GM23338 (cell line): ENCODE data around the gene DAGLA. TPM values are rescaled to one million over a fixed set of nuclear protein-coding genes. Genes with fewer than 3 reads are reported as not detected.

ENCODE experiments used
- ATAC-seq: fragments of 200-7000 bp; cut with Tn5 transposase; 3 replicates; pipeline ENCODE4 v1.9.1; 2020
- DNase-seq: peaks from one replicate; pipeline ENCODE4 v3.0.0-alpha.2; 2015; ENCODE audit warnings: low spot score
- H2AFZ ChIP-seq: fragments of 200-600 bp; sonication (generic); 2 replicates; pipeline ENCODE4 v1.8.0; 2016; ENCODE audit warnings: antibody characterized with exemption, mild to moderate bottlenecking, moderate library complexity
- H3F3A ChIP-seq: fragments of 200-600 bp; sonication (generic); replicated peaks from 2 replicates; pipeline ENCODE4 v1.8.0; 2017; ENCODE audit warnings: antibody characterized with exemption, mixed run types, low read depth
- H3K27ac ChIP-seq: fragments of 200-600 bp; sonication (generic); 2 replicates; pipeline ENCODE4 v1.6.1; 2016; ENCODE audit warnings: low read depth
- H3K27me3 ChIP-seq: fragments of 200-600 bp; sonication (generic); 2 replicates; pipeline ENCODE4 v1.8.0; 2016; ENCODE audit warnings: mild to moderate bottlenecking, mixed run types, moderate library complexity; ENCODE audit not compliant: insufficient read depth
- H3K36me3 ChIP-seq: fragments of 200-600 bp; sonication (generic); 2 replicates; pipeline ENCODE4 v1.8.0; 2016; ENCODE audit warnings: mild to moderate bottlenecking; ENCODE audit not compliant: insufficient read depth
- H3K4me1 ChIP-seq: fragments of 200-600 bp; sonication (generic); 2 replicates; pipeline ENCODE4 v1.8.0; 2016; ENCODE audit warnings: mild to moderate bottlenecking, moderate library complexity; ENCODE audit not compliant: insufficient read depth
- H3K4me2 ChIP-seq: fragments of 200-600 bp; sonication (generic); 2 replicates; pipeline ENCODE4 v1.7.1; 2017; ENCODE audit warnings: mixed run types
- H3K4me3 ChIP-seq: fragments of 200-600 bp; sonication (generic); 2 replicates; pipeline ENCODE4 v1.6.1; 2016; ENCODE audit warnings: mixed run types
- H3K79me2 ChIP-seq: fragments of 200-600 bp; sonication (generic); replicated peaks from 2 replicates; pipeline ENCODE4 v1.8.0; 2017; ENCODE audit warnings: mild to moderate bottlenecking; ENCODE audit not compliant: insufficient read depth
- H3K9me2 ChIP-seq: fragments of 200-600 bp; sonication (generic); 2 replicates; pipeline ENCODE4 v1.8.0; 2017; ENCODE audit not compliant: insufficient read depth
- H4K20me1 ChIP-seq: fragments of 200-600 bp; sonication (generic); replicated peaks from 2 replicates; pipeline ENCODE4 v1.8.0; 2017; ENCODE audit warnings: mild to moderate bottlenecking; ENCODE audit not compliant: insufficient read depth
- H3K27ac Mint-ChIP-seq: 2 replicates; pipeline ENCODE4 v1.8.0; 2020; ENCODE audit warnings: inconsistent platforms, mild to moderate bottlenecking, moderate library complexity, mixed read lengths
- H3K27me3 Mint-ChIP-seq: 3 replicates; pipeline ENCODE4 v1.8.0; 2022; ENCODE audit warnings: low read depth, mild to moderate bottlenecking, moderate library complexity, mixed read lengths, inconsistent platforms; ENCODE audit not compliant: insufficient read depth, poor library complexity
- H3K36me3 Mint-ChIP-seq: 3 replicates; pipeline ENCODE4 v1.8.0; 2021; ENCODE audit warnings: low read depth, mild to moderate bottlenecking, inconsistent platforms, moderate library complexity, mixed read lengths
- H3K4me1 Mint-ChIP-seq: 3 replicates; pipeline ENCODE4 v1.8.0; 2020; ENCODE audit warnings: mild to moderate bottlenecking, inconsistent platforms, mixed read lengths
- H3K4me3 Mint-ChIP-seq: 3 replicates; pipeline ENCODE4 v1.8.0; 2021; ENCODE audit warnings: moderate library complexity, mild to moderate bottlenecking, inconsistent platforms, mixed read lengths
- H3K9me3 Mint-ChIP-seq: 3 replicates; pipeline ENCODE4 v1.8.0; 2020; ENCODE audit warnings: moderate library complexity, mild to moderate bottlenecking, inconsistent platforms, mixed read lengths
- CREB1 ChIP-seq: fragments of 250-450 bp; sonication (Bioruptor Pico); IDR thresholded peaks from 2 replicates; pipeline ENCODE4 v1.5.0; 2020; ENCODE audit warnings: low read depth, mild to moderate bottlenecking, moderate library complexity
- EZH2phosphoT487 ChIP-seq: fragments of 200-600 bp; sonication (generic); IDR thresholded peaks from one replicate; pipeline ENCODE4 v1.8.1; 2018; ENCODE audit warnings: antibody characterized with exemption; ENCODE audit not compliant: unreplicated experiment
- STAT1 ChIP-seq: IDR thresholded peaks from one replicate; pipeline ENCODE4 v1.6.1; 2016; ENCODE audit warnings: antibody characterized with exemption; ENCODE audit not compliant: unreplicated experiment
- ZNF114 ChIP-seq: fragments of 250-450 bp; sonication (Bioruptor Pico); IDR thresholded peaks from 2 replicates; pipeline ENCODE4 v1.5.0; 2020; ENCODE audit warnings: mild to moderate bottlenecking, moderate library complexity
- ZNF462 ChIP-seq: fragments of 250-450 bp; sonication (Bioruptor Pico); IDR thresholded peaks from 2 replicates; pipeline ENCODE4 v1.5.0; 2020; ENCODE audit warnings: mild to moderate bottlenecking, moderate library complexity
- polyA plus RNA-seq: library from polyadenylated mRNA; unstranded; fragments of >200 nt; fragmentation: Nextera tagmentation; extraction: Ambion mirVana; gene quantifications from 2 replicates; pipeline ENCODE4 v1.2.1, GENCODE V29; 2016
- total RNA-seq: library from RNA; depleted of rRNA; stranded (reverse); fragments of >200 nt; shearing (Covaris generic); gene quantifications from 2 replicates; pipeline ENCODE4 v1.2.3, GENCODE V29; 2014
- TF ChIP-seq, protein P1 (sequence below): IDR thresholded peaks from 2 replicates; pipeline ENCODE4 v1.6.1; 2016; ENCODE audit warnings: antibody characterized with exemption
- TF ChIP-seq, protein P2 (sequence below), 2 experiments: fragments of 200-600 bp in 1 of 2; sonication (generic) in 1 of 2; conservative IDR thresholded peaks; 2 replicates each; pipeline versions ENCODE4 v1.5.1 to v1.6.1; 2016 to 2017; ENCODE audit warnings: antibody characterized with exemption in 2 of 2, low read depth in 2 of 2, mild to moderate bottlenecking in 2 of 2, moderate library complexity in 1 of 2

The DAGLA gene
- total and polyA plus RNA-seq, 2 experiments from 2014 or later = 0.55 to 2.5 TPM

- no peak for TF ChIP-seq ZNF462 (CRISPR knock-in tag)
Observed at GRCh38 chr11:61775106-61775505, 94.9 kb downstream of the DAGLA start (continued).

DNA sequence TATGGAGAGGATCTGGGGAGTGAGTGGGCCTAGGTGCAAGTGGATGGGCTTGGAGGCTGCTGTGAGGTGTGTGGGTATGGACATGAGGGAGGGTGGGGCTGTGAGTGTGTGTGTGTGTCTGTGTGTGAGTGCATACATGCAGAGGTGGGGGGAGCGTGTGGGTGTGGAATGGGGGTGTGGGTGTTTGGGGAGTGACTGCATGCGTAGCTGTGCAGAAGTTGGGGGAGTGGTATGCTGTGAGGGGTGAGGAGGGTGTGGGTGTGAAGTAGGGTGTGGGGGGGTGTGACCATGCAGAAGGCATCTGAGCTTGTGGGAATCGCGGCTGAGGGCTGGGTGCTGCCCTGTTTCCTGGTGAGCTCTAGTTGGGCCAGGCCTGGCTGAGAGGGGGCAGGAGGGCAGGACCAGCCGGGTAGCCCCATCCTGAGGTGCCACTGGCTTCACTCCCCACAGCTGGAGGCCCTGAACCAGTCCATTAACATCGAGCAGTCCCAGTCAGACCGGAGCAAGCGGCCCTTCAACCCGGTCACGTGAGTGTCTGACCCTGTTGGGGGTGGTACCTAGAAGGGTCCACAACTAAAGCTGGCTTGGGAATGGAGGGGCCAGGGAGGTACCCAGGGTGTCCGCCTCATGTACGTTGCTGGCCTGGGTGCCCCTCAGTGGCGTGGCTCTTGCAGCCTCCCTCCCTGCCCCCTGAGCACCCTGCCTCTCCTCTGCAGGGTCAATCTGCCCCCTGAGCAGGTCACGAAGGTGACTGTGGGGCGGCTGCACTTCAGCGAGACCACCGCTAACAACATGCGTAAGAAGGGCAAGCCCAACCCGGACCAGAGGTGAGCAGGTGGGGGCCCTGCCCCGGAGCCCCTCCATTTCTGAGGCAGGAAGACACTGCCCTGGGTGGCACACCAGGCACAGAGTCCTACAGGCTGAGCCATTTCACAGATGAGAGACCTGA is 95.7 kb downstream of the DAGLA start:
- H3K4me3 Mint-ChIP-seq = no peak overlapping the region
- Histone ChIP-seq H4K20me1 (no peaks in the 10 kb centered on the region), H3K4me1 (peaks cover 6% of the 10 kb centered on the region), H3K4me3 (no peak overlapping the region), H3F3A (0 out of 2 replicates have a peak, but pooled peaks cover 2% of the 10 kb centered on the region), H3K4me2 (no peak overlapping the region), H2AFZ (no peak overlapping the region), H3K9me2 (no peaks in the 10 kb centered on the region), H3K79me2 (no peaks in the 10 kb centered on the region), H3K36me3 (no peaks in the 10 kb centered on the region), H3K27me3 (no peaks in the 10 kb centered on the region), H3K27ac (no peak overlapping the region)
- H3K9me3 Mint-ChIP-seq = 0 out of 3 replicates have a peak, but pooled peaks cover 3% of the 10 kb centered on the region
- ATAC-seq (no peak), DNase-seq (no peak)
- H3K4me1 Mint-ChIP-seq = peaks cover 24% of the 10 kb centered on the region
- peaks cover 3% of the 10 kb centered on the region; the same call in 1 of the 3 replicates for H3K36me3 Mint-ChIP-seq
- H3K27ac Mint-ChIP-seq = no peak overlapping the region
- H3K27me3 Mint-ChIP-seq = peaks cover 10% of the 10 kb centered on the region
- TF ChIP-seq EZH2phosphoT487 = no peak
- TF ChIP-seq ZNF114 (CRISPR knock-in tag) = no peak
- TF ChIP-seq, protein P1, sequence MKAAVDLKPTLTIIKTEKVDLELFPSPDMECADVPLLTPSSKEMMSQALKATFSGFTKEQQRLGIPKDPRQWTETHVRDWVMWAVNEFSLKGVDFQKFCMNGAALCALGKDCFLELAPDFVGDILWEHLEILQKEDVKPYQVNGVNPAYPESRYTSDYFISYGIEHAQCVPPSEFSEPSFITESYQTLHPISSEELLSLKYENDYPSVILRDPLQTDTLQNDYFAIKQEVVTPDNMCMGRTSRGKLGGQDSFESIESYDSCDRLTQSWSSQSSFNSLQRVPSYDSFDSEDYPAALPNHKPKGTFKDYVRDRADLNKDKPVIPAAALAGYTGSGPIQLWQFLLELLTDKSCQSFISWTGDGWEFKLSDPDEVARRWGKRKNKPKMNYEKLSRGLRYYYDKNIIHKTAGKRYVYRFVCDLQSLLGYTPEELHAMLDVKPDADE = no peak
- no peak for TF ChIP-seq CREB1 (CRISPR knock-in tag)
- TF ChIP-seq, protein P2, sequence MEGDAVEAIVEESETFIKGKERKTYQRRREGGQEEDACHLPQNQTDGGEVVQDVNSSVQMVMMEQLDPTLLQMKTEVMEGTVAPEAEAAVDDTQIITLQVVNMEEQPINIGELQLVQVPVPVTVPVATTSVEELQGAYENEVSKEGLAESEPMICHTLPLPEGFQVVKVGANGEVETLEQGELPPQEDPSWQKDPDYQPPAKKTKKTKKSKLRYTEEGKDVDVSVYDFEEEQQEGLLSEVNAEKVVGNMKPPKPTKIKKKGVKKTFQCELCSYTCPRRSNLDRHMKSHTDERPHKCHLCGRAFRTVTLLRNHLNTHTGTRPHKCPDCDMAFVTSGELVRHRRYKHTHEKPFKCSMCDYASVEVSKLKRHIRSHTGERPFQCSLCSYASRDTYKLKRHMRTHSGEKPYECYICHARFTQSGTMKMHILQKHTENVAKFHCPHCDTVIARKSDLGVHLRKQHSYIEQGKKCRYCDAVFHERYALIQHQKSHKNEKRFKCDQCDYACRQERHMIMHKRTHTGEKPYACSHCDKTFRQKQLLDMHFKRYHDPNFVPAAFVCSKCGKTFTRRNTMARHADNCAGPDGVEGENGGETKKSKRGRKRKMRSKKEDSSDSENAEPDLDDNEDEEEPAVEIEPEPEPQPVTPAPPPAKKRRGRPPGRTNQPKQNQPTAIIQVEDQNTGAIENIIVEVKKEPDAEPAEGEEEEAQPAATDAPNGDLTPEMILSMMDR (conservative IDR thresholded peaks at IDR 0.05; ENCODE audit: low read depth in 2 of 2) = no peak
- TF ChIP-seq STAT1 = no peak
